Measurements from ENCODE around the gene HID1.

GRCh38 chr17:74921769-74922168, 50.8 kb downstream of the HID1 start:
- TF ChIP-seq EZH2 (IDR thresholded peaks at IDR 0.05; ENCODE audit: insufficient read depth, poor library complexity, severe bottlenecking) (no peak), EZH2phosphoT487 (IDR thresholded peaks at IDR 0.05; ENCODE audit: insufficient read depth, low read depth) (no peak)
